22Rv1 (cell line): ENCODE measurements around the gene DMAC2.

Experiments
- CTCF ChIP-seq: fragments of 450-650 bp; IDR thresholded peaks from 2 replicates; pipeline ENCODE4 v1.5.1; 2017; ENCODE audit warnings: mild to moderate bottlenecking
- ZFX ChIP-seq: fragments of 450-650 bp; IDR thresholded peaks from 2 replicates; pipeline ENCODE4 v1.6.1; 2017; ENCODE audit warnings: antibody characterized with exemption, borderline replicate concordance

DNA sequence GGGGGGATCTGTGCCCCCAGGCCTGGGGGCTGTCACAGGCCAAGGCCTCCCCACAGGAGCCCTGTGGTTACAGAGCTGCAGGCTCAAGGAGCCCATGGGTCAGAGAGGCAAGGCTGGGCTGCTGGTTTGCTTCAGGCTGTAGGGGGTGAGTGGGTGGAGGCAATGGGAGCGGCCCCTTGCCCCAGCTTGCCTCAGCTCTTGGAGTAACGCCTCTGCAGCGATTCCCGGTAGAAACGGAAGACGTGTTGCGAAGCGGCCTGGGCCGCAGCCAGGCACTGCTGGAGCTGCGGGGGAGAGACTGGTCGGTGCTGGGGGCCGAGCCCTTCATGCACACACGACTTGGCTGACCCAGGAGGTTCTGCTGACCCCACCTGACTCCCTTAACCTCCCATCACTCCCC, 53.3 kb downstream of the DMAC2 start:
- TF ChIP-seq CTCF (no peak), ZFX (no peak)
